ENCODE measurements around the gene DIO3.
"Not testable (repeated sequence)": the region's sequence is repeated elsewhere in the genome, so short reads cannot be mapped to it uniquely, and the experiment has no call there.

DIO3 gene

DNA sequence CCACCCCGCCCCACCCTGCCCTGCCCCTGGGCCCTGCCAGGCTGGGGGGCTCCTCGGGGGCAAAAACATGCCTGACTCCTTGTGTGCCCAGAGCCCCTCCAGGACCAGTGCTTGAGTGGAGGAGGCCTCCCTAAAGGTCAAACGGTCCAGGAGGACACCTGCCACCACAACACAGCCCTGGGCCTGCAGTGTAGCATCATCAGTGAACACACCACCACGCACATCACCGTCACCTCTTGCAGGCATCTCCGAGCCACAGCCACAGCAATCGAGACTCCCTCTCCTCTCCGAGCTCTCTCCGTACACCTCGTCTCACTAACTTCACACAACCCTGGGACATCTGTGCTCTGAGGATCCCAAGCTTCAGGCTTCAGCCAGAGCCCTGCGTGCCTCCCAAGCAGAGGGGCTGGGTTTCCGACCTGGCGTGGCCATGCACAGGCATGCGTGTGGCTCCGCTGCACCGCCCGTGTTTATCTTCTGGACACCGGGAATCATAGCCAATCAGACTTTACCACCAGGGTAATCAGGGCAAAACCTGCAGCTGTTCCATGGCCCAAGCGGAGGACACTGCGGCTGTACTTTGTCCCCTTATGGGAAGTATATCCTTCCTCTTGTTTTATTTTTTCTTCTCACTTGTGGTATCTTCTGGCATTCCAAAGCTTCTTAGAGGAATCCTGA, 6.2 kb upstream of the DIO3 start:
- TF ChIP-seq POLR2AphosphoS5 (IDR thresholded peaks at IDR 0.05; ENCODE audit: low read depth, low read length) (no peak), TAF1 (IDR thresholded peaks at IDR 0.05; ENCODE audit: borderline replicate concordance, low read depth, low read length) (no peak), POLR2A (IDR thresholded peaks at IDR 0.05; ENCODE audit: low read depth, low read length) (no peak)
- FAIRE-seq, result no peak
- no peak for DNase-seq (ENCODE audit: insufficient read length)

- FAIRE-seq; DNase-seq (ENCODE audit: insufficient read length): not testable (repeated sequence)
Observed at GRCh38 chr14:101555669-101556043, 5.6 kb upstream of the DIO3 start.

- no peak for TF ChIP-seq POLR2AphosphoS5 (IDR thresholded peaks at IDR 0.05; ENCODE audit: low read depth, low read length)
- TF ChIP-seq POLR2A (IDR thresholded peaks at IDR 0.05; ENCODE audit: low read depth, low read length), result no peak
- no peak for FAIRE-seq
Observed at GRCh38 chr14:101556131-101556530, 5.2 kb upstream of the DIO3 start.

GRCh38 chr14:101556566-101557320, 4.6 kb upstream of the DIO3 start:
- FAIRE-seq (no peak), DNase-seq (ENCODE audit: insufficient read length) (no peak)
- no peak for TF ChIP-seq POLR2AphosphoS5 (IDR thresholded peaks at IDR 0.05; ENCODE audit: low read depth, low read length)
- TF ChIP-seq POLR2A (IDR thresholded peaks at IDR 0.05; ENCODE audit: low read depth, low read length), result no peak
- no peak for TF ChIP-seq TAF1 (IDR thresholded peaks at IDR 0.05; ENCODE audit: borderline replicate concordance, low read depth, low read length)

More at GRCh38 chr14:101556131-101556530, 5.2 kb upstream of the DIO3 start:
- DNase-seq (ENCODE audit: insufficient read length), result no peak

DNA sequence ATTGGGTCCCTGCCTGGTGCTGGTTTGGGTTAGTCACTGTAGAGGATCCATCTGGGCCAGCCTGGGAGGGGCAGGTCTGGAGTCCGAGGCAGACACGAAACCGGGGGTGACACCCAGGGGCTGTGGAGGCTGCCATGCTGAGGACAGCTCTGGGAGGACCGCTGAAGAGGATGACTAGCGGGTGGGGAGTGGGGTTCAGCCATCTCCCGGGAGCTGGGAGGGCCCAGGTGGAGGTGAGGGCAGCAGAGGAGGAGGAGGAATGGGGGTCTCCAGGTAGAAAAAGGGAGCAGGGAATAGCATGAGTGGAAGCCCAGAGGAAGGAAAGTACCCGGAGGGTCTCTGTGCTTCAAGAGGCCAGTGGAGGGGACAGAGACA, 4.0 kb upstream of the DIO3 start:
- FAIRE-seq, result no peak
- TF ChIP-seq TAF1 (IDR thresholded peaks at IDR 0.05; ENCODE audit: borderline replicate concordance, low read depth, low read length) (no peak), POLR2A (IDR thresholded peaks at IDR 0.05; ENCODE audit: low read depth, low read length) (no peak), POLR2AphosphoS5 (IDR thresholded peaks at IDR 0.05; ENCODE audit: low read depth, low read length) (no peak)
- no peak for DNase-seq (ENCODE audit: insufficient read length)

GRCh38 chr14:101557811-101558738, 3.2 kb upstream of the DIO3 start:
- no peak for FAIRE-seq
- TF ChIP-seq POLR2AphosphoS5 (IDR thresholded peaks at IDR 0.05; ENCODE audit: low read depth, low read length), result no peak
- no peak for TF ChIP-seq TAF1 (IDR thresholded peaks at IDR 0.05; ENCODE audit: borderline replicate concordance, low read depth, low read length)
- no peak for TF ChIP-seq POLR2A (IDR thresholded peaks at IDR 0.05; ENCODE audit: low read depth, low read length)
- DNase-seq (ENCODE audit: insufficient read length), result no peak

DNA sequence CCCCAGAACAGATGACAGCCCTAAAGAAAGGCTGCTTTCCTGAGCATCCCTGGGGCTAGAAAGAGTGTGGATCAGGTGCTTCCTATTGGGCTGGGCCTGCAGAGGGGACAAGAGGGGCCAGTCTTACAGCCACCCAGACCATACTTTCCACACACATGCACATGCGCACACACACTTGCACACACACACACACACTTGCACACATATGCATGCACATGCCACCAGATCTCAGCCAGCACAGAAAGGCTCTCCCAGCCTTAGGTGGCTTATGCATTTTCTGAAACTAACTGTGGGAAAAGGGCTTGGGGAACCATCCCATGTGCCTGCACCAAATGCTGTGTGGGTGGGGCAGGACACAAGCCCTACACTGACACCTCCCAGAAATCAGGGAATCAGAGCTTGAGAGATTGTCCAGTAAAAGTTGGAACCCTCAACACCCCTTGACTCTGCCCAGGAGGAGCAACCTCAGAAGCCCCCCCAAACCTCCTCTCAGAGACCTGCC, 2.5 kb upstream of the DIO3 start:
- no peak for DNase-seq (ENCODE audit: insufficient read length)
- FAIRE-seq, result no peak
- TF ChIP-seq TAF1 (IDR thresholded peaks at IDR 0.05; ENCODE audit: borderline replicate concordance, low read depth, low read length) (no peak), POLR2AphosphoS5 (IDR thresholded peaks at IDR 0.05; ENCODE audit: low read depth, low read length) (no peak), POLR2A (IDR thresholded peaks at IDR 0.05; ENCODE audit: low read depth, low read length) (no peak)

- no peak for TF ChIP-seq POLR2A (IDR thresholded peaks at IDR 0.05; ENCODE audit: low read depth, low read length)
- TF ChIP-seq TAF1 (IDR thresholded peaks at IDR 0.05; ENCODE audit: borderline replicate concordance, low read depth, low read length), result no peak
- no peak for TF ChIP-seq POLR2AphosphoS5 (IDR thresholded peaks at IDR 0.05; ENCODE audit: low read depth, low read length)
- no peak for DNase-seq (ENCODE audit: insufficient read length)
- no peak for FAIRE-seq
Observed at GRCh38 chr14:101559250-101559623, 2.1 kb upstream of the DIO3 start.

DNA sequence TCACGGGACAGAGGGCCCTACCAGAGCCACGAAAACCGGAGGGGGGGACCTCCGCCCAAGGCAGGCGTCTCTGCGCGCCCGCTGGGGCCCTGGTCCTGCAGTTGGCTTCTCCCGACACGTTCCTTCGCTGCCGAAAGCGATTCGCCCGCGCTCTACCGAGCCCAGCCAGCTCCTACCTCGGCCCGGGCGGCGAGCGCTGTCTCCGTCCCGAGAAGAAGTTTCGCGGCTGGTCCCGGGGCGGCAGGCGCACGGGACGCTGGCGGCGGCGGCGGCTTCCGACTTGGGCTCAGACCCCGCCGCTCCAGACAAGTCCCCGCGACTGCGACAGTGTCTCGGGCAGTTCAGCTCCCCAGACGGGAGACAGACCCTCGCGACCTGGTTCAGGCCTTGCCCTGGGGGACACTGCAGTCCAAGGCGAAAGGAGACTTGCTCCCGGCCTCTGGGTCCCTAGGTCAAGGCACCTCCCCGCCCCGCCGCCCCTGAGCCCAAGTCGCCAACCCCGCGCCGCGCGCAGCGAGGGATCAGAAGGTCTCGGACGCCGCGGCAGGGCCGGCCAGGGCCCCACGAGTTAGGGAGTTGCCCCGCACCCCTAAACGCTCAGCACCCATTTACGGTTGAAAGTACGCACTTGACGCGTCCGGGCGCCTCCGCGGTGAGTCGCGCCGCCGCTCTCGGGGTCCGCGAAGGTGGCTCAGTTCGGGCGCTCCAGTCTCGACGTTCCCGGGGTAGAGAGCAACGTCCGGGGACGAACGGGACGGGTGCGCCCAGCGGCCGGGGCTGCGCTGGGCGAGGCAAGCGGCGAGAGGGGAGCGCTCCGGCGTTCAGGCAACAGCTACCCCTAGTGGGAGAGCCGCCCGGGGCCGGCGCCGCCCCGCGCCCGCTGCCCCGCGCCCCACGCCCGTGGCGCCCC, 1.4 kb upstream of the DIO3 start:
- DNase-seq (ENCODE audit: insufficient read length) (no peak), FAIRE-seq (no peak)
- TF ChIP-seq POLR2AphosphoS5 (IDR thresholded peaks at IDR 0.05; ENCODE audit: low read depth, low read length) (no peak), TAF1 (IDR thresholded peaks at IDR 0.05; ENCODE audit: borderline replicate concordance, low read depth, low read length) (no peak), POLR2A (IDR thresholded peaks at IDR 0.05; ENCODE audit: low read depth, low read length) (no peak)

DNA sequence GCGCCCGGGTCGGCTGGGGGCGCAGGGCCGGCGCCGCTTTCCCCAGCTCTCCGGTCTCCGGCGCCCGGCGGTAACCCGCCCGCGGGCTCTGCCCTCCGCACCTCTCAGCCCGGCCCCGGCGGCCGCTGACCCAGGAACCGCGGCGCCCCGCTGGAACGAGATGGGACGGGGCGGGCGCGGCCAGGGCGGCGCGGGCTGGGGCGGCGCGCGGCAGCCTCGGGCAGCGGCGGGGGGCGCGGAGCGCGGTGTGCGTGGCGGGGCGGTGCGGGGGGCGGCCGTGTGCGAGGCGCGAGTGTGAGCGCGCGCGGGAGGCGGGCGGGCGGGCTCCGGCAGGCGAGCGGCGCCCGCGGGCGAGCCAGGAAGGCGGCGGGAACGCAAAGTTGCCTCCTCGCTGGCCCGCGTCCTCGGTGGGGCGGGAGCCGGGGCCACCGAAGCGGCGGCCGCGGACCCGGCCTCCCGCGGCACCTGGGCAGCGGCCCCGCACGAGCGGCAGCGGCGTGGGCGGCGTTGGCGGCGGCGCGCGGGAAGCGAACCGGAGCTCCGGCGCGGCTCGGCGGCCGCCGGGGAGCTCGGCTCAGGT, 671 bp upstream of the DIO3 start:
- no peak for DNase-seq (ENCODE audit: insufficient read length)
- no peak for FAIRE-seq
- no peak for TF ChIP-seq POLR2AphosphoS5 (IDR thresholded peaks at IDR 0.05; ENCODE audit: low read depth, low read length)
- TF ChIP-seq TAF1 (IDR thresholded peaks at IDR 0.05; ENCODE audit: borderline replicate concordance, low read depth, low read length), result no peak
- TF ChIP-seq POLR2A (IDR thresholded peaks at IDR 0.05; ENCODE audit: low read depth, low read length), result no peak
